GDM1 (cell line): ENCODE measurements around the gene CPVL.

Experiments
- DNase-seq: peaks from one replicate; lab custom pipeline; 2025; lab: John Stamatoyannopoulos, UW

The CPVL gene

GRCh38 chr7:28973591-28973990 lies 172.7 kb downstream of the CPVL start:
- DNase-seq, result no peak

- no peak for DNase-seq
These were observed 182.3 kb downstream of the CPVL start for GRCh38 chr7:28964056-28964455.

GRCh38 chr7:28961972-28962371 lies 184.4 kb downstream of the CPVL start:
- no peak for DNase-seq

GRCh38 chr7:28960071-28960840 lies 186.1 kb downstream of the CPVL start:
- DNase-seq, result no peak

GRCh38 chr7:28958980-28959347 lies 187.4 kb downstream of the CPVL start:
- no peak for DNase-seq

- DNase-seq, result no peak
These were observed 187.9 kb downstream of the CPVL start, which contains the start of gene TRIL for GRCh38 chr7:28958235-28958979. TSS of gene TRIL (minus strand) at chr7:28958330. CDS start at chr7:28958046, 284 bp downstream.

GRCh38 chr7:28957751-28958234 lies 188.5 kb downstream of the CPVL start:
- no peak for DNase-seq

GRCh38 chr7:28957064-28957750 lies 189.1 kb downstream of the CPVL start:
- no peak for DNase-seq

GRCh38 chr7:28956608-28957063 lies 189.7 kb downstream of the CPVL start:
- DNase-seq, result no peak

- no peak for DNase-seq
These were observed 190.4 kb downstream of the CPVL start for GRCh38 chr7:28955718-28956607.

GRCh38 chr7:28955356-28955717 lies 191.0 kb downstream of the CPVL start:
- no peak for DNase-seq

GRCh38 chr7:28954946-28955345 lies 191.4 kb downstream of the CPVL start:
- DNase-seq, result no peak

GRCh38 chr7:28954471-28954870 lies 191.9 kb downstream of the CPVL start:
- no peak for DNase-seq

GRCh38 chr7:28953633-28954032 lies 192.7 kb downstream of the CPVL start:
- no peak for DNase-seq
